HG03558 (cell line): ENCODE data around the gene LUZP2.

ENCODE experiments used
- ATAC-seq: cut with Tn5 transposase; IDR thresholded peaks from one replicate; pipeline ENCODE4 v1.9.1; 2021; ENCODE audit warnings: moderate number of reproducible peaks; ENCODE audit not compliant: unreplicated experiment; ENCODE audit errors: extremely low read depth

Gene LUZP2

GRCh38 chr11:25039165-25039564 lies 542.3 kb downstream of the LUZP2 start:
- ATAC-seq: no peak

DNA sequence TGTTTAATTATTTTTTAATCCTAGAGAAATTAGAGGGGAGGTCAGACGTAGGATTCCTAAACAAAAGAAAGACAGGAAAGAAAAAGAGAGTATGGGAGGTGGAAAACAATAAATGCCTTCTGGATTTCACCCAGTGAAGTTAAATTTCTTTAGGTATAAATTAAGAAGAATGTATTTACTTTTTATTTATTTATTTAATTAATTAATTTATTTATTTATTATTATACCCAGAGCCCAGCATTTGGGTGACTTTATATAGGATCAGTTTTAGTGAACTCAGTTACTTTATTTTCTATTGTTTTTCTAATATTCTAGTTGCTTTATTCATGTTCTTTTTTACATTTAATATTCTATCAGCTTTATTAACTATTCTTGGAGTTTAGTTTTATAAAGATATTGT lies 551.8 kb downstream of the LUZP2 start:
- no peak for ATAC-seq

DNA sequence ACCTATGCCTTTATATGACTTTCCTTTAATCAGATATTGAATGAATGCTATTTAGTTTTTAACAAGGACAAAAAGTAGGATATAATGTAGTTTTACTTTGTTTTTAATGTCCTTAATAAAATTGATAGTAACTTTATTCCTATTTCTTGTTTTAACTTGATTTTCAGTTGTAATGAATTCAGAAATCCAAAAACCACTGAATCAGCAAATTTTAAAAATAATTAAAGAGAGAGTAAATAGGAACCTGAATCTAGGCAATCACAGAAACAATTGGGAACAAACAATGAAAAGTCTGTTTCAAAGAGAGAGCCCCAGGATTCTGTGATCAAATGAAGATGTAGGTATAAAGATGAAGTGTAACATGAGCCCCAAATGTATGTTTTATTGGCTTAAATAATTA lies 556.0 kb downstream of the LUZP2 start:
- no peak for ATAC-seq

DNA sequence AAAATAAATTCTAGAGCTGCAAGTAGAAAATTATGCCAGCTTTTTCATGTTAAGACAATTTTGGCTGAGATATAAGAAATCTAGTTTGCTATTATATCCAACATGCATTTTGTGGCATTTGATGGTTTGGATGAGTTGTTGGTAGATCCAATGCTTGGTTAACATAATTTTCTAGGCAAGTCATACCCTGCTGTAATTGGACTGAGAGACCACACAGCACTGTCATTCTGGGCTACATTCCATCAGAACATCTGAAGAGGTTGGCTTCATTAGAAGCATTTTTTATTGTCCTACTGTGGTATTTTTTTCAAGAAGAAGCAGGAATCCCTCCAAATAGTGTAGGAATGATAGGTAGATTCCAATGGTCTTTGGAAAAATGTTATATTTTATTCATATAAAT lies 561.0 kb downstream of the LUZP2 start:
- no peak for ATAC-seq

GRCh38 chr11:25065746-25066145 lies 568.9 kb downstream of the LUZP2 start:
- ATAC-seq: no peak

DNA sequence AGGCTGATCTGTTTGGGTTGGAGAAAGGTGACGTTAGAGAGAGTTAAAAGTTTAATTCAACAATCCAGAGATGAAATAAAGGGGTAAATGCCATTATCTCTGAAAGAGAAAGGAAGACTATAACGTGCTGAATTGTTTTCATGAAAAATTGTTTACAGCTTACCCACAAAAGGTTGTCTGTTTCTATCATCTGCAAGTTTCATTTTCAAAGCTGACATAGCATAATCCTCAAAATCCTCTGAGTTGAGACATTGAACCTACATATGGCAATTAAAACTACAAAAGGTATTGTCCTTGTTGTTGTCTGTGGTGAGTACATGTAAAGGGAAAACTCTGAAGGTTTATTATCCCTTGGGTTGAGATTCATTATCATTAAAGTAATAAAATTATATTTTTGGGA lies 569.9 kb downstream of the LUZP2 start:
- no peak for ATAC-seq

- ATAC-seq: no peak
Measured at GRCh38 chr11:25068451-25068850, 571.6 kb downstream of the LUZP2 start.

GRCh38 chr11:25094085-25094802 lies 597.4 kb downstream of the LUZP2 start:
- ATAC-seq: no peak

DNA sequence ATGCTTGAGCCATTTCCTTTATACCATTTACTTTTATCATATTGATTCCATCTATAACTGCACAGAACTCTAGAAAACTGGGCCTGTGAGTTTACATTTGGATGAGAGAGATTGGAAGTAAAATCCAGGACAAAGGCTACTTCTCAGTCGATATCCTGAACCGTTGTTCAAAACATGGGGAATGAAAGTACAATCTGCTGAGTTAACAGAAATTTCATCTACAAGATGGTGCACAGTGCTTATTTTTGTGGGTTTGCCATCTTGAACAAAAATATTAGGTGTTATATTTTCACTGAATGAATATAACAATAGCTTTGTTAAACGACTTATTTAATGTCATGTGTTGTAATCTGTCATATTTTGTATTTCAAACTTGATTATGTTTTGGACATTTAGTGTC lies 622.6 kb downstream of the LUZP2 start:
- ATAC-seq: no peak
